Liver (tissue), 9 donors: ENCODE results near the gene TMEM154. TPM values are rescaled to one million over a fixed set of nuclear protein-coding genes. Genes with fewer than 3 reads are reported as not detected.

Source experiments
- DNase-seq: peaks from one replicate; pipeline ENCODE4 v3.0.0-alpha.2; 2017; ENCODE audit warnings: low spot score
- H3K27ac ChIP-seq, 2 donors: one replicate each; pipeline ENCODE4 v1.7.0; 2013; ENCODE audit warnings: inconsistent platforms in 2 of 2, low read length in 2 of 2, control low read depth in 1 of 2, low read depth in 1 of 2, mild to moderate bottlenecking in 1 of 2
- H3K27me3 ChIP-seq, 4 donors: one replicate each; pipeline versions ENCODE4 v1.6.1 to v1.7.0; 2013; ENCODE audit warnings: low read length in 3 of 4, inconsistent platforms in 1 of 4, mild to moderate bottlenecking in 1 of 4, moderate library complexity in 1 of 4; ENCODE audit not compliant: control insufficient read depth in 4 of 4, insufficient read depth in 4 of 4
- H3K36me3 ChIP-seq, 4 donors: one replicate each; pipeline versions ENCODE4 v1.6.1 to v1.7.0; 2013; ENCODE audit warnings: low read length in 3 of 4, mild to moderate bottlenecking in 3 of 4, low read depth in 1 of 4, moderate library complexity in 1 of 4; ENCODE audit not compliant: control insufficient read depth in 4 of 4, insufficient read depth in 3 of 4
- H3K4me1 ChIP-seq, 4 donors: one replicate each; pipeline versions ENCODE4 v1.6.1 to v1.7.0; 2013; ENCODE audit warnings: low read length in 3 of 4, mild to moderate bottlenecking in 3 of 4, moderate library complexity in 1 of 4; ENCODE audit not compliant: control insufficient read depth in 4 of 4, insufficient read depth in 4 of 4
- H3K4me3 ChIP-seq, 3 donors: one replicate each; pipeline versions ENCODE4 v1.6.1 to v1.7.0; 2013; ENCODE audit warnings: low read length in 3 of 3, control low read depth in 1 of 3, low read depth in 1 of 3, mild to moderate bottlenecking in 1 of 3
- H3K9ac ChIP-seq, 2 donors: one replicate each; pipeline ENCODE4 v1.7.0; 2013; ENCODE audit warnings: low read length in 2 of 2, mild to moderate bottlenecking in 2 of 2, moderate library complexity in 2 of 2, control low read depth in 1 of 2, low read depth in 1 of 2
- H3K9me3 ChIP-seq, 4 donors: one replicate each; pipeline versions ENCODE4 v1.6.1 to v1.7.0; 2013; ENCODE audit warnings: low read length in 3 of 4; ENCODE audit not compliant: control insufficient read depth in 4 of 4
- CTCF ChIP-seq: fragments of 150-350 bp; IDR thresholded peaks from 2 replicates; pipeline ENCODE4 v1.5.1; 2017; ENCODE audit warnings: improper control_type of control experiment, low read depth, low read length; ENCODE audit not compliant: missing input control
- EGR1 ChIP-seq, 2 donors: IDR thresholded peaks; 2 replicates each; pipeline ENCODE4 v1.6.1; 2016 to 2018; ENCODE audit warnings: antibody characterized with exemption in 2 of 2, low read depth in 2 of 2
- FOXA1 ChIP-seq: IDR thresholded peaks from 2 replicates; pipeline ENCODE4 v1.6.1; 2016; ENCODE audit warnings: antibody characterized with exemption
- FOXA2 ChIP-seq: IDR thresholded peaks from 2 replicates; pipeline ENCODE4 v1.6.1; 2016; ENCODE audit warnings: antibody characterized with exemption
- GABPA ChIP-seq, 2 donors: IDR thresholded peaks in 1 of 2; conservative IDR thresholded peaks in 1 of 2; 2 replicates each; pipeline ENCODE4 v1.6.1; 2016; ENCODE audit warnings: antibody characterized with exemption in 2 of 2, mild to moderate bottlenecking in 1 of 2, moderate library complexity in 1 of 2
- HNF4A ChIP-seq, 2 donors: conservative IDR thresholded peaks; 2 replicates each; pipeline ENCODE4 v1.6.1; 2016; ENCODE audit warnings: antibody characterized with exemption in 2 of 2, mild to moderate bottlenecking in 2 of 2
- HNF4G ChIP-seq: IDR thresholded peaks from 2 replicates; pipeline ENCODE4 v1.6.1; 2016; ENCODE audit warnings: antibody characterized with exemption
- JUND ChIP-seq, 2 donors: IDR thresholded peaks; 2 replicates each; pipeline ENCODE4 v1.6.1; 2016; ENCODE audit warnings: antibody characterized with exemption in 2 of 2
- NR2F2 ChIP-seq: IDR thresholded peaks from 2 replicates; pipeline ENCODE4 v1.6.1; 2016; ENCODE audit warnings: antibody characterized with exemption
- RAD21 ChIP-seq, 2 donors: IDR thresholded peaks; 2 replicates each; pipeline ENCODE4 v1.6.1; 2016; ENCODE audit warnings: antibody characterized with exemption in 2 of 2, mild to moderate bottlenecking in 2 of 2
- REST ChIP-seq: IDR thresholded peaks from 2 replicates; pipeline ENCODE4 v1.6.1; 2016; ENCODE audit warnings: antibody characterized with exemption, mild to moderate bottlenecking
- RXRA ChIP-seq, 2 donors: IDR thresholded peaks; 2 replicates each; pipeline ENCODE4 v1.6.1; 2017 to 2018; ENCODE audit warnings: antibody characterized with exemption in 2 of 2, mild to moderate bottlenecking in 1 of 2
- SP1 ChIP-seq: IDR thresholded peaks from 2 replicates; pipeline ENCODE4 v1.6.1; 2018; ENCODE audit warnings: antibody characterized with exemption, mild to moderate bottlenecking
- YY1 ChIP-seq: IDR thresholded peaks from 2 replicates; pipeline ENCODE4 v1.6.1; 2016; ENCODE audit warnings: antibody characterized with exemption, mild to moderate bottlenecking
- ZBTB33 ChIP-seq: IDR thresholded peaks from 2 replicates; pipeline ENCODE4 v1.6.1; 2016; ENCODE audit warnings: antibody characterized with exemption
- WGBS: extraction: QIAGEN DNeasy Blood & Tissue Kit; methylation state at CpG from one replicate; pipeline ENCODE4 v1.1.7; 2013; 5-methylcytosine and 5-hydroxymethylcytosine counted together
- polyA plus RNA-seq, 2 donors: library from polyadenylated mRNA; stranded (reverse) in 1 of 2; unstranded in 1 of 2; fragments of 200-250 nt in 1 of 2; fragments of >200 nt in 1 of 2; fragmentation: Nextera tagmentation in 1 of 2; extraction: Ambion mirVana in 1 of 2; gene quantifications; one replicate each; pipeline versions ENCODE4 v1.2.1 to v1.2.3, GENCODE V29; 2013 to 2015
- total RNA-seq, 2 donors: library from RNA; depleted of rRNA; stranded (reverse); fragments of >200 nt; gene quantifications; one replicate each; pipeline ENCODE4 v1.2.3, GENCODE V29; 2014
- donor health status: healthy.
- donor health status: healthy.
- donor health status: healthy.
- donor health status: healthy.
- donor health status: healthy.

Gene TMEM154
- total and polyA plus RNA-seq, 4 donors = 0.32 to 4.4 (median 2.3) TPM

GRCh38 chr4:152699313-152699712 is 19.5 kb upstream of the TMEM154 start:
- whole genome bisulfite sequencing = 85% methylated on average over 4 of the region's 4 CpGs
- no peaks in the 10 kb centered on the region for H3K36me3 ChIP-seq
- no peak overlapping the region for H3K27ac ChIP-seq
- no peaks in the 10 kb centered on the region for H3K27me3 ChIP-seq
- H3K9me3 ChIP-seq = peaks cover 0 to 7% (median 2%) of the 10 kb centered on the region in 4 donors
- no peak overlapping the region for H3K9ac ChIP-seq
- no peak overlapping the region for H3K4me3 ChIP-seq
- H3K4me1 ChIP-seq = no peaks in the 10 kb centered on the region
- TF ChIP-seq RAD21 (IDR thresholded peaks at IDR 0.05) (no peak), FOXA2 (no peak), GABPA (IDR thresholded peaks at IDR 0.05 in 1 of 2, conservative IDR thresholded peaks at IDR 0.05 in 1 of 2) (no peak), ZBTB33 (no peak), REST (no peak), NR2F2 (no peak), EGR1 (IDR thresholded peaks at IDR 0.05; ENCODE audit: low read depth in 2 of 2) (no peak), FOXA1 (no peak), YY1 (no peak), CTCF (no peak), HNF4G (no peak), JUND (IDR thresholded peaks at IDR 0.05) (no peak), RXRA (IDR thresholded peaks at IDR 0.05) (no peak)
- no peak for DNase-seq

- DNase-seq = no peak
- H3K9ac ChIP-seq = no peak overlapping the region
- H3K4me3 ChIP-seq = no peak overlapping the region
- no peaks in the 10 kb centered on the region for H3K4me1 ChIP-seq
- no peaks in the 10 kb centered on the region for H3K36me3 ChIP-seq
- TF ChIP-seq HNF4A (conservative IDR thresholded peaks at IDR 0.05) (peak; percentile 38 to 68), SP1 (no peak)
- WGBS = 0% methylated on average over 1 of the region's 1 CpG
- H3K9me3 ChIP-seq = peaks cover 0 to 2% (median 0%) of the 10 kb centered on the region in 4 donors
- no peaks in the 10 kb centered on the region for H3K27me3 ChIP-seq
- no peak overlapping the region for H3K27ac ChIP-seq
These were observed 18.3 kb upstream of the TMEM154 start for GRCh38 chr4:152698089-152698499.
